ENCODE results near the gene POLA1. TPM values are rescaled to one million over a fixed set of nuclear protein-coding genes. Genes with fewer than 3 reads are reported as not detected.

The POLA1 gene
- total and polyA plus RNA-seq, 2 donors from 2014 or later: 2.2 to 9.7 TPM

- intact Hi-C loops (cut with DNase I): no loop called here
- DNase-seq (no peak), FAIRE-seq (no peak)
- Histone ChIP-seq H3K4me1 (ENCODE audit: control insufficient read depth in 2 of 3, insufficient read depth in 2 of 3, low read depth in 1 of 3, low read length in 3 of 3) (no peaks in the 10 kb centered on the region), H3K4me3 (ENCODE audit: low read length in 3 of 3) (no peak overlapping the region), H3K36me3 (ENCODE audit: control insufficient read depth in 2 of 3, insufficient read depth in 3 of 3, low read length in 3 of 3) (no peaks in the 10 kb centered on the region), H3K9me3 (ENCODE audit: control insufficient read depth in 2 of 3, insufficient read depth in 1 of 3, low read length in 3 of 3) (no peaks in the 10 kb centered on the region), H3K27ac (ENCODE audit: low read depth in 2 of 2, low read length in 2 of 2) (no peak overlapping the region), H3K9ac (ENCODE audit: low read length in 3 of 3) (no peak overlapping the region), H3K27me3 (ENCODE audit: control insufficient read depth, insufficient read depth, low read length) (peaks cover 2% of the 10 kb centered on the region)
- no peak for TF ChIP-seq CTCF (IDR thresholded peaks at IDR 0.05; ENCODE audit: borderline replicate concordance, extremely low read depth, insufficient read depth)
Observed at GRCh38 chrX:24985120-24985519, 291.4 kb downstream of the POLA1 start.

GRCh38 chrX:24987731-24988130, 294.0 kb downstream of the POLA1 start:
- intact Hi-C loops (cut with DNase I): no loop called here
- no peaks in the 10 kb centered on the region for H3K4me1 ChIP-seq (ENCODE audit: control insufficient read depth in 2 of 3, insufficient read depth in 2 of 3, low read depth in 1 of 3, low read length in 3 of 3)
- no peaks in the 10 kb centered on the region for H3K27me3 ChIP-seq (ENCODE audit: control insufficient read depth, insufficient read depth, low read length)
- H3K4me3 ChIP-seq (ENCODE audit: low read length in 3 of 3): no peak overlapping the region
- H3K27ac ChIP-seq (ENCODE audit: low read depth in 2 of 2, low read length in 2 of 2): no peak overlapping the region
- no peaks in the 10 kb centered on the region for H3K9me3 ChIP-seq (ENCODE audit: control insufficient read depth in 2 of 3, insufficient read depth in 1 of 3, low read length in 3 of 3)
- no peak overlapping the region for H3K9ac ChIP-seq (ENCODE audit: low read length in 3 of 3)
- FAIRE-seq: no peak
- TF ChIP-seq CTCF (IDR thresholded peaks at IDR 0.05; ENCODE audit: borderline replicate concordance, extremely low read depth, insufficient read depth): no peak
- no peaks in the 10 kb centered on the region for H3K36me3 ChIP-seq (ENCODE audit: control insufficient read depth in 2 of 3, insufficient read depth in 3 of 3, low read length in 3 of 3)
- no peak for DNase-seq

- no peaks in the 10 kb centered on the region for H3K4me1 ChIP-seq (ENCODE audit: control insufficient read depth in 2 of 3, insufficient read depth in 2 of 3, low read depth in 1 of 3, low read length in 3 of 3)
- intact Hi-C loops (cut with DNase I): no loop called here
- H3K4me3 ChIP-seq (ENCODE audit: low read length in 3 of 3): no peak overlapping the region
- DNase-seq (no peak), FAIRE-seq (no peak)
- H3K36me3 ChIP-seq (ENCODE audit: control insufficient read depth in 2 of 3, insufficient read depth in 3 of 3, low read length in 3 of 3): no peaks in the 10 kb centered on the region
- no peak overlapping the region for H3K9ac ChIP-seq (ENCODE audit: low read length in 3 of 3)
- H3K9me3 ChIP-seq (ENCODE audit: control insufficient read depth in 2 of 3, insufficient read depth in 1 of 3, low read length in 3 of 3): no peaks in the 10 kb centered on the region
- no peak for TF ChIP-seq CTCF (IDR thresholded peaks at IDR 0.05; ENCODE audit: borderline replicate concordance, extremely low read depth, insufficient read depth)
- no peak overlapping the region for H3K27ac ChIP-seq (ENCODE audit: low read depth in 2 of 2, low read length in 2 of 2)
- H3K27me3 ChIP-seq (ENCODE audit: control insufficient read depth, insufficient read depth, low read length): no peaks in the 10 kb centered on the region
Observed at GRCh38 chrX:24988314-24988713, 294.6 kb downstream of the POLA1 start.

- Histone ChIP-seq H3K27ac (ENCODE audit: low read depth in 2 of 2, low read length in 2 of 2) (no peak overlapping the region), H3K36me3 (ENCODE audit: control insufficient read depth in 2 of 3, insufficient read depth in 3 of 3, low read length in 3 of 3) (no peaks in the 10 kb centered on the region), H3K4me1 (ENCODE audit: control insufficient read depth in 2 of 3, insufficient read depth in 2 of 3, low read depth in 1 of 3, low read length in 3 of 3) (no peaks in the 10 kb centered on the region), H3K9me3 (ENCODE audit: control insufficient read depth in 2 of 3, insufficient read depth in 1 of 3, low read length in 3 of 3) (no peaks in the 10 kb centered on the region), H3K27me3 (ENCODE audit: control insufficient read depth, insufficient read depth, low read length) (no peaks in the 10 kb centered on the region), H3K9ac (ENCODE audit: low read length in 3 of 3) (no peak overlapping the region), H3K4me3 (ENCODE audit: low read length in 3 of 3) (no peak overlapping the region)
- intact Hi-C loops (cut with DNase I): no loop called here
- FAIRE-seq (no peak), DNase-seq (no peak)
- TF ChIP-seq CTCF (IDR thresholded peaks at IDR 0.05; ENCODE audit: borderline replicate concordance, extremely low read depth, insufficient read depth): no peak
Observed at GRCh38 chrX:24990535-24990934, 296.8 kb downstream of the POLA1 start.

Measured in kidney (tissue), 14 donors.